HEK293 (cell line): ENCODE results near the gene SCN5A.

ENCODE experiments used
- CTCF ChIP-seq: fragments of 450-650 bp; formaldehyde crosslinking; IDR thresholded peaks from 2 replicates; pipeline ENCODE4 v1.5.1; 2016; ENCODE audit warnings: missing biosample characterization, missing genetic modification characterization
- ZNF37A ChIP-seq: fragments of 450-650 bp; IDR thresholded peaks from 2 replicates; pipeline ENCODE4 v1.5.1; 2018; ENCODE audit warnings: missing biosample characterization, missing genetic modification characterization
- ZNF530 ChIP-seq: fragments of 450-650 bp; formaldehyde crosslinking; IDR thresholded peaks from 2 replicates; pipeline ENCODE4 v1.5.1; 2016; ENCODE audit warnings: low read depth, missing biosample characterization, missing genetic modification characterization

GRCh38 chr3:38600551-38600950, 48.9 kb downstream of the SCN5A start:
- TF ChIP-seq CTCF (tag by site-specific recombination) = no peak
- TF ChIP-seq ZNF37A (tag by site-specific recombination) = no peak
- TF ChIP-seq ZNF530 (tag by site-specific recombination) = no peak
